Lung (tissue), 12 donors: Measurements from ENCODE around the gene EXOC6B. TPM values are rescaled to one million over a fixed set of nuclear protein-coding genes. Genes with fewer than 3 reads are reported as not detected.

Source experiments
- ATAC-seq: fragments of 200-7000 bp; cut with Tn5 transposase; one replicate; pipeline ENCODE4 v1.9.1; 2020; ENCODE audit warnings: moderate number of reproducible peaks; ENCODE audit not compliant: insufficient read depth, low FRiP score
- DNase-seq, 3 donors: peaks; one replicate each; pipeline ENCODE4 v3.0.0-alpha.2; 2013 to 2017
- H3K27ac ChIP-seq, 2 donors: one replicate each; pipeline ENCODE4 v1.5.1; 2013; ENCODE audit warnings: mild to moderate bottlenecking in 2 of 2, moderate library complexity in 2 of 2, control low read depth in 1 of 2, inconsistent platforms in 1 of 2, low read depth in 1 of 2, low read length in 1 of 2
- H3K27me3 ChIP-seq, 3 donors: one replicate each; pipeline ENCODE4 v1.5.1; 2013; ENCODE audit warnings: low read length in 2 of 3; ENCODE audit not compliant: control insufficient read depth in 3 of 3, insufficient read depth in 3 of 3
- H3K36me3 ChIP-seq, 4 donors: one replicate each; pipeline ENCODE4 v1.5.1; 2013; ENCODE audit warnings: low read length in 4 of 4, mild to moderate bottlenecking in 1 of 4, moderate library complexity in 1 of 4; ENCODE audit not compliant: control insufficient read depth in 4 of 4, insufficient read depth in 4 of 4
- H3K4me1 ChIP-seq, 5 donors: one replicate each; pipeline ENCODE4 v1.5.1; 2013; ENCODE audit warnings: low read length in 5 of 5, mild to moderate bottlenecking in 2 of 5, moderate library complexity in 1 of 5; ENCODE audit not compliant: control insufficient read depth in 5 of 5, insufficient read depth in 5 of 5
- H3K4me3 ChIP-seq: one replicate; pipeline ENCODE4 v1.5.1; 2013; ENCODE audit warnings: mild to moderate bottlenecking, control low read depth, moderate library complexity
- H3K9ac ChIP-seq, 2 donors: one replicate each; pipeline ENCODE4 v1.5.1; 2013; ENCODE audit warnings: low read length in 2 of 2, control low read depth in 1 of 2; ENCODE audit not compliant: insufficient read depth in 1 of 2
- H3K9me3 ChIP-seq, 4 donors: one replicate each; pipeline ENCODE4 v1.5.1; 2013; ENCODE audit warnings: low read length in 3 of 4, mild to moderate bottlenecking in 1 of 4, moderate library complexity in 1 of 4; ENCODE audit not compliant: control insufficient read depth in 4 of 4, insufficient read depth in 3 of 4
- WGBS, 2 donors: extraction: QIAGEN DNeasy Blood & Tissue Kit; methylation state at CpG; one replicate each; pipeline ENCODE4 v1.1.7; 2013; 5-methylcytosine and 5-hydroxymethylcytosine counted together
- polyA plus RNA-seq, 2 donors: library from polyadenylated mRNA; stranded (reverse); fragments of 200-250 nt; gene quantifications; one replicate each; pipeline ENCODE4 v1.2.1, GENCODE V29; 2013
- total RNA-seq, 2 donors: library from RNA; depleted of rRNA in 1 of 2; stranded (reverse); fragments of >200 nt in 1 of 2; gene quantifications; one replicate each; pipeline ENCODE4 v1.2.1, GENCODE V29; 2014 to 2021
- TF ChIP-seq, protein P1 (sequence below): IDR thresholded peaks from 2 replicates; pipeline ENCODE4 v1.5.1; 2012; ENCODE audit warnings: mild to moderate bottlenecking; ENCODE audit errors: control extremely low read depth, extremely low read depth
- donor health status: control.
- donor health status: control.
- donor health status: Bipolar disorder and iron deficiency.
- donor health status: healthy.
- donor health status: DM: yes; HTN: yes; CAD: no.

EXOC6B gene
- total and polyA plus RNA-seq, 4 donors = 3.3 to 46.0 (median 12.7) TPM

GRCh38 chr2:72128843-72129227 lies 697.0 kb downstream of the EXOC6B start:
- 80 to 81% methylated on average over 11 of the region's 11 CpGs for WGBS, 2 donors
- DNase-seq (no peak), ATAC-seq (no peak)

DNA sequence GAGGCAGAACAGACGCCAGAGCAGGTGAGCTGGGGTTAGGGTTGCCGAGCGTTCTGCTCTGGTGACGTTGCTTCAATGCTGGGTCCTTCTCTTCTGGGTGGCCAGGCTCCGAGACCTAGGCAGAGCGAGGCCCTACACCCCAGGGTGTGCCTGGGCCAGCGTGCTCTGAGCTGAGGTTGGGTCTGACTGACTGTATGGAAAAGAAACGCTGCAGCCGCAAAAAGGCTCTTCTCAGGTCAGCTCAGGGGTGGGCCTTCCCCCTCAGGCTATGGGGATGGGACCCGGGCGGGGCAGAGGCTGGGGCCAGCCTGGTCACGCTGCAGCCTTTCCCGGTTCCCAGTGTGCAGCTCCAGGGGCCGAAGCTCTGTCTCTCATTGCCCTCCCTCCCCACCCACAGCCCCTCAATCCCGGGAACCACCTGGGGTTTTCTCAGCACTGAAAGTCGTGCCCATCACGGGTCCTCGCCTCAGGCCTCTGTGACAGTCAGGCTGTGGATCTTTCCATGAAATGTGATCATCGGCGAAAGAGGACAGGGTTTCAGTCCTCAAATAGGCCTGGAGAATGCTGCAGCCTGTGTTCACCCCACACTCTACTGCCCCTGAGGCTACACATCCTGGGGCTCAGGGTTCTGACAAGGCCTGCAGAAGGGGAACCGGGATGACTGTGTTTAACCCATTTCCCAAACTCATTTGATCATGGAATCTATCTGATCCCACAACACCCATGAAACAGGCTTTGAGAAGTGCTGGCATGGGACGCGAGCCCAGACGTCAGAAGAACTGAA lies 697.6 kb downstream of the EXOC6B start:
- ATAC-seq (no peak), DNase-seq (no peak)
- Histone ChIP-seq H3K27ac (no peak overlapping the region), H3K9ac (no peak overlapping the region), H3K4me1 (peaks cover 0 to 14% (median 0%) of the 10 kb centered on the region in 5 donors), H3K36me3 (no peaks in the 10 kb centered on the region), H3K9me3 (peaks cover 0 to 3% (median 0%) of the 10 kb centered on the region in 4 donors), H3K27me3 (no peaks in the 10 kb centered on the region), H3K4me3 (no peak overlapping the region)
- WGBS, 2 donors = 84 to 91% methylated on average over 24 of the region's 24 CpGs
- TF ChIP-seq, protein P1, sequence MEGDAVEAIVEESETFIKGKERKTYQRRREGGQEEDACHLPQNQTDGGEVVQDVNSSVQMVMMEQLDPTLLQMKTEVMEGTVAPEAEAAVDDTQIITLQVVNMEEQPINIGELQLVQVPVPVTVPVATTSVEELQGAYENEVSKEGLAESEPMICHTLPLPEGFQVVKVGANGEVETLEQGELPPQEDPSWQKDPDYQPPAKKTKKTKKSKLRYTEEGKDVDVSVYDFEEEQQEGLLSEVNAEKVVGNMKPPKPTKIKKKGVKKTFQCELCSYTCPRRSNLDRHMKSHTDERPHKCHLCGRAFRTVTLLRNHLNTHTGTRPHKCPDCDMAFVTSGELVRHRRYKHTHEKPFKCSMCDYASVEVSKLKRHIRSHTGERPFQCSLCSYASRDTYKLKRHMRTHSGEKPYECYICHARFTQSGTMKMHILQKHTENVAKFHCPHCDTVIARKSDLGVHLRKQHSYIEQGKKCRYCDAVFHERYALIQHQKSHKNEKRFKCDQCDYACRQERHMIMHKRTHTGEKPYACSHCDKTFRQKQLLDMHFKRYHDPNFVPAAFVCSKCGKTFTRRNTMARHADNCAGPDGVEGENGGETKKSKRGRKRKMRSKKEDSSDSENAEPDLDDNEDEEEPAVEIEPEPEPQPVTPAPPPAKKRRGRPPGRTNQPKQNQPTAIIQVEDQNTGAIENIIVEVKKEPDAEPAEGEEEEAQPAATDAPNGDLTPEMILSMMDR = no peak

More at GRCh38 chr2:72128843-72129227, 697.0 kb downstream of the EXOC6B start:
- no peak overlapping the region for H3K4me3 ChIP-seq
- H3K36me3 ChIP-seq = no peaks in the 10 kb centered on the region
- H3K9me3 ChIP-seq = peaks cover 0 to 3% (median 0%) of the 10 kb centered on the region in 4 donors
- no peak overlapping the region for H3K9ac ChIP-seq
- TF ChIP-seq, protein P1 = no peak
- H3K27ac ChIP-seq = no peak overlapping the region
- H3K27me3 ChIP-seq = no peaks in the 10 kb centered on the region
- H3K4me1 ChIP-seq = peaks cover 0 to 14% (median 0%) of the 10 kb centered on the region in 5 donors

- ATAC-seq (no peak), DNase-seq (no peak)
- H3K4me1 ChIP-seq = peaks cover 0 to 14% (median 0%) of the 10 kb centered on the region in 5 donors
- H3K27ac ChIP-seq = no peak overlapping the region
- H3K9me3 ChIP-seq = no peaks in the 10 kb centered on the region
- TF ChIP-seq, protein P1 = no peak
- WGBS, 2 donors = 88 to 94% methylated on average over 21 of the region's 21 CpGs
- no peak overlapping the region for H3K4me3 ChIP-seq
- H3K36me3 ChIP-seq = no peaks in the 10 kb centered on the region
- no peaks in the 10 kb centered on the region for H3K27me3 ChIP-seq
- H3K9ac ChIP-seq = no peak overlapping the region
Measured at GRCh38 chr2:72127401-72128058, 698.3 kb downstream of the EXOC6B start.
